HG03095 (cell line): Measurements from ENCODE around the gene CALN1.
"Not testable (repeated sequence)": the region's sequence is repeated elsewhere in the genome, so short reads cannot be mapped to it uniquely, and the experiment has no call there.

Experiments used
- ATAC-seq: cut with Tn5 transposase; IDR thresholded peaks from one replicate; pipeline ENCODE4 v1.9.1; 2021; ENCODE audit warnings: moderate library complexity; ENCODE audit not compliant: unreplicated experiment

Gene CALN1

GRCh38 chr7:72209006-72209405 lies 203.1 kb downstream of the CALN1 start:
- ATAC-seq, result not testable (repeated sequence)

- no peak for ATAC-seq
Observed at GRCh38 chr7:72196176-72196575, 216.0 kb downstream of the CALN1 start.

GRCh38 chr7:72190919-72191318 lies 221.2 kb downstream of the CALN1 start:
- ATAC-seq, result no peak

GRCh38 chr7:72190146-72190545 lies 222.0 kb downstream of the CALN1 start:
- ATAC-seq, result no peak

GRCh38 chr7:72187179-72187578 lies 225.0 kb downstream of the CALN1 start:
- no peak for ATAC-seq

GRCh38 chr7:72183835-72184234 lies 228.3 kb downstream of the CALN1 start:
- ATAC-seq, result no peak

GRCh38 chr7:72182036-72182435 lies 230.1 kb downstream of the CALN1 start:
- ATAC-seq, result no peak

GRCh38 chr7:72176875-72177274 lies 235.3 kb downstream of the CALN1 start:
- ATAC-seq, result no peak

- no peak for ATAC-seq
Observed at GRCh38 chr7:72170475-72170874, 241.7 kb downstream of the CALN1 start.

- no peak for ATAC-seq
Observed at GRCh38 chr7:72163271-72163670, 248.9 kb downstream of the CALN1 start.

- no peak for ATAC-seq
Observed at GRCh38 chr7:72161534-72161933, 250.6 kb downstream of the CALN1 start.

- ATAC-seq, result no peak
Observed at GRCh38 chr7:72159911-72160310, 252.2 kb downstream of the CALN1 start.

- ATAC-seq, result no peak
Observed at GRCh38 chr7:72156671-72157070, 255.5 kb downstream of the CALN1 start.

- ATAC-seq, result no peak
Observed at GRCh38 chr7:72153132-72153512, 259.0 kb downstream of the CALN1 start.

- no peak for ATAC-seq
Observed at GRCh38 chr7:72152161-72153131, 259.7 kb downstream of the CALN1 start.

- no peak for ATAC-seq
Observed at GRCh38 chr7:72140566-72140965, 271.6 kb downstream of the CALN1 start.

- ATAC-seq, result no peak
Observed at GRCh38 chr7:72127136-72127535, 285.0 kb downstream of the CALN1 start.

GRCh38 chr7:72123913-72124312 lies 288.2 kb downstream of the CALN1 start:
- no peak for ATAC-seq

- no peak for ATAC-seq
Observed at GRCh38 chr7:72118366-72118765, 293.8 kb downstream of the CALN1 start.

GRCh38 chr7:72114129-72114528 lies 298.0 kb downstream of the CALN1 start:
- no peak for ATAC-seq

- no peak for ATAC-seq
Observed at GRCh38 chr7:72112992-72113391, 299.1 kb downstream of the CALN1 start.

- ATAC-seq, result no peak
Observed at GRCh38 chr7:72112530-72112929, 299.6 kb downstream of the CALN1 start.

GRCh38 chr7:72111086-72111485 lies 301.1 kb downstream of the CALN1 start:
- ATAC-seq, result no peak
